GM12878 (cell line): ENCODE results near the gene NLRC5. TPM values are rescaled to one million over a fixed set of nuclear protein-coding genes. Genes with fewer than 3 reads are reported as not detected.

Source experiments
- ATAC-seq: fragments of 200-7000 bp; cut with Tn5 transposase; 3 replicates; pipeline ENCODE4 v1.9.1; 2020; ENCODE audit warnings: mild to moderate bottlenecking, moderate library complexity
- BruUV-seq: library from RNA; stranded (reverse); fragments of 400-500 nt; replicated peaks from 2 replicates; lab custom pipeline; 2021; lab: Mats Ljungman, UMichigan
- CTCF ChIA-PET: fragments of 300-600 bp; sonication (Branson Sonifier 250); formaldehyde crosslinking; extraction: SDS; loops from one replicate; lab custom pipeline; 2021; ENCODE audit warnings: inconsistent platforms; lab: Yijun Ruan, JAX
- POLR2A ChIA-PET: fragments of 350-600 bp; formaldehyde crosslinking; extraction: SDS; loops from one replicate; lab custom pipeline; 2021; ENCODE audit warnings: inconsistent platforms; lab: Charles Lee
- RAD21 ChIA-PET: fragments of 300-600 bp; sonication (Branson Sonifier 250); formaldehyde crosslinking; loops from one replicate; lab custom pipeline; 2023; ENCODE audit warnings: antibody characterized with exemption; ENCODE audit not compliant: unreplicated experiment; lab: Charles Lee
- SMC1A ChIA-PET: fragments of 300-600 bp; sonication (Branson Sonifier 250); formaldehyde crosslinking; loops from one replicate; lab custom pipeline; 2023; ENCODE audit not compliant: unreplicated experiment, uncharacterized antibody; lab: Charles Lee
- DNase-seq: peaks from one replicate; pipeline ENCODE4 v3.0.0-alpha.2; 2011; ENCODE audit warnings: low read depth, low spot score
- FAIRE-seq: peaks from 3 replicates; lab custom pipeline; 2011; peaks lifted over from hg19 to GRCh38; lab: Jason Lieb, UNC
- H2AFZ ChIP-seq: 2 replicates; pipeline ENCODE4 v1.6.0; 2011; ENCODE audit warnings: low read depth, low read length, control low read depth; ENCODE audit not compliant: control insufficient read depth
- H3K27ac ChIP-seq: 2 replicates; pipeline ENCODE4 v1.5.1; 2011; ENCODE audit warnings: control low read depth; ENCODE audit not compliant: control insufficient read depth, insufficient read depth
- H3K27me3 ChIP-seq, 2 experiments: replicated peaks in 1 of 2; 2 replicates each; pipeline versions ENCODE4 v1.6.0 to v1.6.1; 2011; ENCODE audit warnings: low read length in 1 of 2; ENCODE audit not compliant: control insufficient read depth in 2 of 2, insufficient read depth in 2 of 2
- H3K36me3 ChIP-seq, 2 experiments: 2 replicates each; pipeline ENCODE4 v1.5.1; 2011; ENCODE audit warnings: low read length in 1 of 2; ENCODE audit not compliant: control insufficient read depth in 2 of 2, insufficient read depth in 2 of 2
- H3K4me1 ChIP-seq: 2 replicates; pipeline ENCODE4 v1.6.1; 2011; ENCODE audit warnings: mild to moderate bottlenecking, low read length, moderate library complexity, mixed read lengths; ENCODE audit not compliant: control insufficient read depth, insufficient read depth
- H3K4me2 ChIP-seq: 2 replicates; pipeline ENCODE4 v1.6.0; 2011; ENCODE audit warnings: control low read depth; ENCODE audit not compliant: control insufficient read depth, insufficient read depth
- H3K4me3 ChIP-seq: fragments of 200-600 bp; sonication (generic); 2 replicates; pipeline ENCODE4 v1.5.1; 2016
- H3K79me2 ChIP-seq: 2 replicates; pipeline ENCODE4 v1.6.0; 2011; ENCODE audit warnings: low read length; ENCODE audit not compliant: control insufficient read depth, insufficient read depth
- H3K9ac ChIP-seq: 2 replicates; pipeline ENCODE4 v1.8.0; 2011; ENCODE audit warnings: low read length, control low read depth, mixed read lengths; ENCODE audit not compliant: control insufficient read depth, insufficient read depth
- H3K9me3 ChIP-seq: replicated peaks from 3 replicates; pipeline ENCODE4 v1.5.1; 2011; ENCODE audit warnings: mild to moderate bottlenecking, low read length; ENCODE audit not compliant: control insufficient read depth, insufficient read depth
- H4K20me1 ChIP-seq: 2 replicates; pipeline ENCODE4 v1.6.0; 2011; ENCODE audit not compliant: control insufficient read depth, insufficient read depth
- CEBPZ ChIP-seq: fragments of 150-350 bp; IDR thresholded peaks from 2 replicates; pipeline ENCODE4 v1.6.1; 2016; ENCODE audit warnings: low read depth, low read length
- E2F4 ChIP-seq: IDR thresholded peaks from 2 replicates; pipeline ENCODE4 v1.6.1; 2012; ENCODE audit warnings: low read depth, low read length, improper control_type of control experiment
- ELK1 ChIP-seq: IDR thresholded peaks from 2 replicates; pipeline ENCODE4 v1.6.1; 2012; ENCODE audit warnings: low read depth, low read length, improper control_type of control experiment
- EP300 ChIP-seq, 2 experiments: fragments of 150-350 bp in 1 of 2; IDR thresholded peaks; 2 replicates each; pipeline ENCODE4 v1.6.1; 2011 to 2012; ENCODE audit warnings: low read depth in 2 of 2, low read length in 2 of 2, borderline replicate concordance in 1 of 2, improper control_type of control experiment in 1 of 2, inconsistent platforms in 1 of 2; ENCODE audit not compliant: control insufficient read depth in 1 of 2
- HDAC6 ChIP-seq: fragments of 200-600 bp; sonication (generic); IDR thresholded peaks from one replicate; pipeline ENCODE4 v1.8.0; 2017; ENCODE audit warnings: antibody characterized with exemption; ENCODE audit not compliant: unreplicated experiment
- KAT2A ChIP-seq: conservative IDR thresholded peaks from 2 replicates; pipeline ENCODE4 v1.6.1; 2011; ENCODE audit warnings: low read depth, low read length; ENCODE audit not compliant: control insufficient read depth
- MTA3 ChIP-seq: IDR thresholded peaks from 2 replicates; pipeline ENCODE4 v1.6.1; 2012; ENCODE audit warnings: low read length, inconsistent platforms, borderline replicate concordance
- NR2C2 ChIP-seq: IDR thresholded peaks from 2 replicates; pipeline ENCODE4 v1.6.1; 2011; ENCODE audit warnings: borderline replicate concordance, low read depth; ENCODE audit not compliant: control insufficient read depth, insufficient read length
- SIN3A ChIP-seq: IDR thresholded peaks from 2 replicates; pipeline ENCODE4 v1.6.1; 2012; ENCODE audit warnings: low read depth, low read length, improper control_type of control experiment
- SMAD5 ChIP-seq: IDR thresholded peaks from 2 replicates; pipeline ENCODE4 v1.6.1; 2016; ENCODE audit warnings: antibody characterized with exemption, low read depth
- STAT3 ChIP-seq: IDR thresholded peaks from 2 replicates; pipeline ENCODE4 v1.6.1; 2011; ENCODE audit warnings: low read depth, low read length, improper control_type of control experiment
- SUPT20H ChIP-seq: IDR thresholded peaks from 2 replicates; pipeline ENCODE4 v1.6.1; 2011; ENCODE audit warnings: low read depth, mild to moderate bottlenecking, low read length, moderate library complexity, borderline replicate concordance; ENCODE audit not compliant: control insufficient read depth
- ZBED1 ChIP-seq: IDR thresholded peaks from 2 replicates; pipeline ENCODE4 v1.6.1; 2016; ENCODE audit warnings: borderline replicate concordance
- ZBTB33 ChIP-seq: fragments of 450-650 bp; IDR thresholded peaks from 2 replicates; pipeline ENCODE4 v1.6.1; 2017; ENCODE audit warnings: mild to moderate bottlenecking
- ZNF622 ChIP-seq: fragments of 450-650 bp; IDR thresholded peaks from 2 replicates; pipeline ENCODE4 v1.6.1; 2017; ENCODE audit warnings: mild to moderate bottlenecking, inconsistent platforms
- ZZZ3 ChIP-seq: IDR thresholded peaks from 2 replicates; pipeline ENCODE4 v1.6.1; 2011; ENCODE audit warnings: low read depth; ENCODE audit not compliant: control insufficient read depth, insufficient read length
- WGBS: methylation state at CpG from one replicate; pipeline ENCODE4 v1.1.6; 2016; ENCODE audit warnings: low lambda C conversion rate; ENCODE audit not compliant: insufficient replicate concordance, insufficient coverage; ENCODE audit errors: missing lambda C conversion rate; 5-methylcytosine and 5-hydroxymethylcytosine counted together
- in situ Hi-C: fragments of 300-500 bp; cut with MboI; formaldehyde crosslinking; loops from 9 replicates; pipeline ENCODE4 v1.14.3; 2018; ENCODE audit warnings: mixed read lengths
- intact Hi-C: fragments of 100-400 bp; cut with micrococcal nuclease; formaldehyde crosslinking; loops from one replicate; pipeline ENCODE4 v1.14.2; 2022; ENCODE audit not compliant: unreplicated experiment
- polyA plus RNA-seq, 11 experiments: library from polyadenylated mRNA; depleted of rRNA in 4 of 11; unstranded in 6 of 11; stranded (reverse) in 5 of 11; fragments of >200 nt; fragmentation: Nextera tagmentation in 4 of 11; fragmentation: Illumina TruSeq in 1 of 11; extraction: Ambion mirVana in 4 of 11; extraction: Trizol in 1 of 11; gene quantifications; 1 replicate in 1 of 11; 2 replicates in 10 of 11; pipeline versions ENCODE4 v1.2.1 to v1.2.3, GENCODE V29; 2011 to 2016; ENCODE audit warnings: inconsistent platforms in 2 of 11, missing spikeins in 2 of 11, low read depth in 1 of 11
- total RNA-seq, 4 experiments: library from RNA; depleted of rRNA in 3 of 4; stranded (reverse); fragments of >200 nt in 3 of 4; fragmentation: Illumina TruSeq in 1 of 4; extraction: Trizol in 1 of 4; gene quantifications; 2 replicates each; pipeline versions ENCODE4 v1.2.1 to v1.2.3, GENCODE V29; 2013 to 2021

Gene NLRC5
- total and polyA plus RNA-seq, 10 of the 15 experiments (the other 5 are each of a cell fraction or from before 2014, with no cell fraction given): 13.1 to 105 (median 57.3) TPM

- Histone ChIP-seq H3K79me2 (no peaks in the 10 kb centered on the region), H3K4me3 (no peak overlapping the region), H4K20me1 (no peaks in the 10 kb centered on the region), H3K9me3 (no peaks in the 10 kb centered on the region), H3K27ac (no peak overlapping the region), H3K4me2 (no peak overlapping the region), H3K27me3 (no peaks in the 10 kb centered on the region), H3K9ac (no peak overlapping the region), H3K36me3 (peaks cover 0 to 3% of the 10 kb centered on the region in 2 experiments; a peak in 3 of 4 replicates), H2AFZ (no peak overlapping the region), H3K4me1 (no peaks in the 10 kb centered on the region)
- ChIA-PET CTCF (interaction anchor here (0.8 to 6.0 kb wide), 22 partner anchors 8 to 216 kb away, joined by 3 to 40 read pairs (median 4); partner anchors contain the start of genes CPNE2, PSME3IP1 and RSPRY1), SMC1A (interaction anchor here (0.8 to 2.1 kb wide), 10 partner anchors 9 to 332 kb away, joined by 3 to 6 read pairs (median 3); no protein-coding TSS in a partner anchor), POLR2A (interaction anchor here (1.0 to 1.5 kb wide), 2 partner anchors 8 to 84 kb away, joined by 3 to 7 read pairs; partner anchors contain the start of gene CPNE2), RAD21 (interaction anchor here (0.9 to 1.6 kb wide), 4 partner anchors 82 to 91 kb away, joined by 3 to 7 read pairs (median 6); no protein-coding TSS in a partner anchor)
- WGBS: 71% methylated on average over 7 of the region's 7 CpGs
- ATAC-seq (no peak), DNase-seq (no peak), FAIRE-seq (no peak)
- BruUV-seq: no TSS peak
- intact Hi-C loops (loop anchor here (1.0 to 2.0 kb wide), 3 partner anchors 83 to 216 kb away; no protein-coding TSS in a partner anchor), in situ Hi-C loops (loop anchor here (5.0 kb wide), 1 partner anchor 82 kb away; no protein-coding TSS in a partner anchor)
- TF ChIP-seq SMAD5: no peak
- no peak for TF ChIP-seq STAT3
- TF ChIP-seq ZZZ3: no peak
- no peak for TF ChIP-seq SIN3A
- TF ChIP-seq ZBED1: no peak
- TF ChIP-seq E2F4: no peak
- TF ChIP-seq ELK1: no peak
- no peak for TF ChIP-seq HDAC6
- no peak for TF ChIP-seq MTA3
- no peak for TF ChIP-seq ZNF622
- no peak for TF ChIP-seq ZBTB33
- TF ChIP-seq KAT2A: no peak
- TF ChIP-seq CEBPZ: no peak
- TF ChIP-seq SUPT20H: no peak
- TF ChIP-seq EP300 (IDR thresholded peaks at IDR 0.05; ENCODE audit: borderline replicate concordance in 1 of 2, control insufficient read depth in 1 of 2, low read depth in 2 of 2, low read length in 2 of 2): no peak
- TF ChIP-seq NR2C2: no peak
These were observed 95.6 kb downstream of the NLRC5 start for GRCh38 chr16:57084996-57085395.
